Thyroid gland (tissue), 4 donors: ENCODE results near the gene RGL3.

Source experiments
- POLR2A ChIP-seq, 2 donors: fragments of 450-650 bp; IDR thresholded peaks; one replicate each; pipeline ENCODE4 v1.6.1; 2017; ENCODE audit warnings: antibody characterized with exemption in 2 of 2, mild to moderate bottlenecking in 2 of 2, moderate library complexity in 1 of 2
- TF ChIP-seq, protein P1 (sequence below), 6 experiments: fragments of 200-600 bp in 3 of 6; fragments of 450-650 bp in 3 of 6; sonication (generic) in 3 of 6; IDR thresholded peaks; one replicate each; pipeline ENCODE4 v1.5.1; 2016 to 2019; ENCODE audit warnings: antibody characterized with exemption in 6 of 6, mild to moderate bottlenecking in 2 of 6, inconsistent platforms in 1 of 6, moderate library complexity in 1 of 6

GRCh38 chr19:11374433-11375142, 44.5 kb downstream of the RGL3 start, which contains the start of gene SWSAP1:
- TF ChIP-seq, protein P1, sequence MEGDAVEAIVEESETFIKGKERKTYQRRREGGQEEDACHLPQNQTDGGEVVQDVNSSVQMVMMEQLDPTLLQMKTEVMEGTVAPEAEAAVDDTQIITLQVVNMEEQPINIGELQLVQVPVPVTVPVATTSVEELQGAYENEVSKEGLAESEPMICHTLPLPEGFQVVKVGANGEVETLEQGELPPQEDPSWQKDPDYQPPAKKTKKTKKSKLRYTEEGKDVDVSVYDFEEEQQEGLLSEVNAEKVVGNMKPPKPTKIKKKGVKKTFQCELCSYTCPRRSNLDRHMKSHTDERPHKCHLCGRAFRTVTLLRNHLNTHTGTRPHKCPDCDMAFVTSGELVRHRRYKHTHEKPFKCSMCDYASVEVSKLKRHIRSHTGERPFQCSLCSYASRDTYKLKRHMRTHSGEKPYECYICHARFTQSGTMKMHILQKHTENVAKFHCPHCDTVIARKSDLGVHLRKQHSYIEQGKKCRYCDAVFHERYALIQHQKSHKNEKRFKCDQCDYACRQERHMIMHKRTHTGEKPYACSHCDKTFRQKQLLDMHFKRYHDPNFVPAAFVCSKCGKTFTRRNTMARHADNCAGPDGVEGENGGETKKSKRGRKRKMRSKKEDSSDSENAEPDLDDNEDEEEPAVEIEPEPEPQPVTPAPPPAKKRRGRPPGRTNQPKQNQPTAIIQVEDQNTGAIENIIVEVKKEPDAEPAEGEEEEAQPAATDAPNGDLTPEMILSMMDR (IDR thresholded peaks at IDR 0.05) = no peak
- peak in 1 of 2 donors; percentile 62 for TF ChIP-seq POLR2A (IDR thresholded peaks at IDR 0.05)
